Measurements from ENCODE around the gene POLD4. TPM values are rescaled to one million over a fixed set of nuclear protein-coding genes. Genes with fewer than 3 reads are reported as not detected.

The POLD4 gene
- total RNA-seq, 1 experiment from 2014 or later = 44.2 TPM

GRCh38 chr11:67313125-67313890 lies 40.0 kb downstream of the POLD4 start:
- peaks cover 10 to 30% of the 10 kb centered on the region in 2 experiments; a peak in 3 of 4 replicates for H3K4me1 ChIP-seq (ENCODE audit: control insufficient read depth in 1 of 2, insufficient read depth in 2 of 2, low read length in 2 of 2)
- H3K9ac ChIP-seq (ENCODE audit: low read length) = peak overlapping the region; percentile 13; the same call in 1 of the 2 replicates
- H3K4me3 ChIP-seq (replicated peaks in 1 of 2; ENCODE audit: low read depth in 1 of 2, low read length in 2 of 2) = no peak overlapping the region
- intact Hi-C loops (cut with micrococcal nuclease) = no loop called here
- ATAC-seq (no peak), DNase-seq (ENCODE audit: low read depth, low spot score) (no peak)
- H3K27me3 ChIP-seq (ENCODE audit: insufficient read depth, low read length) = no peaks in the 10 kb centered on the region
- CTCF ChIA-PET = no interaction called here
- H2AFZ ChIP-seq (ENCODE audit: low read depth, low read length, poor library complexity, severe bottlenecking) = no peak overlapping the region
- POLR2A ChIA-PET = no interaction called here
- RAD21 ChIA-PET (ENCODE audit: low non-redundant PET in 1 of 2, low total read pairs in 2 of 2, uncharacterized antibody in 2 of 2, unreplicated experiment in 2 of 2) = no interaction called here
- peaks cover 2% of the 10 kb centered on the region; the same call in 1 of the 2 replicates for H3K79me2 ChIP-seq (ENCODE audit: insufficient read depth, low read length)
- H4K20me1 ChIP-seq (ENCODE audit: insufficient read depth) = no peaks in the 10 kb centered on the region
- no peaks in the 10 kb centered on the region for H3K9me3 ChIP-seq (ENCODE audit: control insufficient read depth in 1 of 2, insufficient read depth in 1 of 2, low read depth in 1 of 2, low read length in 2 of 2)
- no peak for TF ChIP-seq TCF7L2 (IDR thresholded peaks at IDR 0.05; ENCODE audit: borderline replicate concordance, extremely low read depth, insufficient read depth, insufficient read length)
- TF ChIP-seq ELF1 (IDR thresholded peaks at IDR 0.05; ENCODE audit: borderline replicate concordance, low read depth) = no peak
- TF ChIP-seq POLR2AphosphoS5 (IDR thresholded peaks at IDR 0.05; ENCODE audit: low read depth, low read length) = 0 out of 2 replicates have a peak, but pooled peaks have one; percentile 2
- H3K36me3 ChIP-seq (ENCODE audit: control insufficient read depth in 1 of 2, insufficient read depth in 2 of 2, low read length in 2 of 2) = peaks cover 0 to 2% of the 10 kb centered on the region in 2 experiments; a peak in 2 of 4 replicates
- peak overlapping the region; percentile 16; the same call in 1 of the 2 replicates for H3K27ac ChIP-seq (ENCODE audit: low read depth, low read length)
- BruUV-seq (replicated peaks) = no TSS peak
- peak overlapping the region; percentile 51 for H3K4me2 ChIP-seq (ENCODE audit: low read length)
- H3K9me2 ChIP-seq (ENCODE audit: insufficient read depth) = no peaks in the 10 kb centered on the region

DNA sequence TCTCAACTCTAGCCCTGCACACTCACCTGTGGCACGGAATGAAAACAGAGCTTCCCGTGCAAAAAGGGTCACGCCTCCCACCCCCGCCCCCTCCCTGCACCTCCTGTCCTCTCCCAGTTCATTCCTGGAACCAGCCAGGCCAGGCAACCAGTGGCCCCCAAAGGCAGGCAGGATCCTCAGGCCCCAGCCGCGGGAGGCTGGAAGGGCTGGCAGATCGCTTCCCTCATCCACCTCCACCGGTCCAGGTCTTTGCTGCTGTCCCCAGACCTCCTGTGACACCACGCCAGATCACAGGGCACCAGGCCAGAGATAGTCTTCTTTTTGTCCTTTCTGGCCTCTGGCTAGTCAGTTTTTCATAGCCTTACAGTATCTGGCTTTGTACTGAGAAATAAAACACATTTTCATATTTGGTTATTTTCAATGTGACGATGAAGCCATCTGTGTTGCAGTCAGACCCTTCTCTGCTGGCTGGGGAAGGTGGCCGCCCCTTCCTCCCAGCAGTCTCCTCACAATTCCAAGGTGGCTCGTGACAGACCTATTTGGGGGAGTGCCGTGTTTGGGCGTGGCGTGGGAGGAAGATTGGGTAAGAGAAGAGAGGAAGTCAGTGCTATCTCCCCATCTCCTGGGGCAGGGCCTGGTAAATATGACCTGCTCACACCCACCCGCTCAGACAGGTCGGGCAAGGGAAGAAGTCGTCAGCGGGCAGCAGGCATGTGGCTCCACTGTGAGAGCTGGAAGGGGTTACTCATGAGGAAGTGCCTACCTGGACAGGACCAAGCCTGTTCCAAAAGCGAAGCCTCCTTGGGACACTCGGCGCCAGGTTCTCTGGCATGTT lies 40.9 kb downstream of the POLD4 start:
- Histone ChIP-seq H4K20me1 (ENCODE audit: insufficient read depth) (no peaks in the 10 kb centered on the region), H3K4me2 (ENCODE audit: low read length) (peak overlapping the region; percentile 51), H3K27ac (ENCODE audit: low read depth, low read length) (peak overlapping the region; percentile 16), H3K36me3 (ENCODE audit: control insufficient read depth in 1 of 2, insufficient read depth in 2 of 2, low read length in 2 of 2) (peaks cover 0 to 6% of the 10 kb centered on the region in 2 experiments; a peak in 3 of 4 replicates), H3K27me3 (ENCODE audit: insufficient read depth, low read length) (no peaks in the 10 kb centered on the region), H3K9ac (ENCODE audit: low read length) (peak overlapping the region; percentile 13; the same call in 1 of the 2 replicates), H3K9me2 (ENCODE audit: insufficient read depth) (no peaks in the 10 kb centered on the region), H3K79me2 (ENCODE audit: insufficient read depth, low read length) (no peaks in the 10 kb centered on the region), H3K4me3 (replicated peaks in 1 of 2; ENCODE audit: low read depth in 1 of 2, low read length in 2 of 2) (no peak overlapping the region), H3K9me3 (ENCODE audit: control insufficient read depth in 1 of 2, insufficient read depth in 1 of 2, low read depth in 1 of 2, low read length in 2 of 2) (no peaks in the 10 kb centered on the region), H3K4me1 (ENCODE audit: control insufficient read depth in 1 of 2, insufficient read depth in 2 of 2, low read length in 2 of 2) (peaks cover 10 to 29% of the 10 kb centered on the region in 2 experiments; a peak in 3 of 4 replicates), H2AFZ (ENCODE audit: low read depth, low read length, poor library complexity, severe bottlenecking) (no peak overlapping the region)
- ChIA-PET POLR2A (no interaction called here), RAD21 (ENCODE audit: low non-redundant PET in 1 of 2, low total read pairs in 2 of 2, uncharacterized antibody in 2 of 2, unreplicated experiment in 2 of 2) (no interaction called here), CTCF (no interaction called here)
- ATAC-seq (no peak), DNase-seq (ENCODE audit: low read depth, low spot score) (no peak)
- intact Hi-C loops (cut with micrococcal nuclease) = no loop called here
- BruUV-seq (replicated peaks) = no TSS peak
- TF ChIP-seq EGR1 (IDR thresholded peaks at IDR 0.05; ENCODE audit: low read depth) (peak; percentile 64), POLR2A (IDR thresholded peaks at IDR 0.05; ENCODE audit: borderline replicate concordance, extremely low read depth, insufficient read depth, insufficient read length) (no peak), SRF (IDR thresholded peaks at IDR 0.05; ENCODE audit: low read depth) (no peak), YY1 (IDR thresholded peaks at IDR 0.05; ENCODE audit: extremely low read depth, insufficient replicate concordance, low read depth, low read length) (no peak), SIN3A (IDR thresholded peaks at IDR 0.05; ENCODE audit: low read depth) (peak; percentile 47; the same call in 1 of the 2 replicates), ZFX (IDR thresholded peaks at IDR 0.05) (no peak), JUND (IDR thresholded peaks at IDR 0.05) (no peak), POLR2AphosphoS5 (IDR thresholded peaks at IDR 0.05; ENCODE audit: low read depth, low read length) (peak; percentile 27; the same call in 1 of the 2 replicates), FOSL1 (IDR thresholded peaks at IDR 0.05; ENCODE audit: low read depth) (no peak), CEBPB (IDR thresholded peaks at IDR 0.05; ENCODE audit: low read depth) (no peak)
- TF ChIP-seq, protein P1, sequence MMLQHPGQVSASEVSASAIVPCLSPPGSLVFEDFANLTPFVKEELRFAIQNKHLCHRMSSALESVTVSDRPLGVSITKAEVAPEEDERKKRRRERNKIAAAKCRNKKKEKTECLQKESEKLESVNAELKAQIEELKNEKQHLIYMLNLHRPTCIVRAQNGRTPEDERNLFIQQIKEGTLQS (IDR thresholded peaks at IDR 0.05) = no peak
- TF ChIP-seq, protein P2, sequence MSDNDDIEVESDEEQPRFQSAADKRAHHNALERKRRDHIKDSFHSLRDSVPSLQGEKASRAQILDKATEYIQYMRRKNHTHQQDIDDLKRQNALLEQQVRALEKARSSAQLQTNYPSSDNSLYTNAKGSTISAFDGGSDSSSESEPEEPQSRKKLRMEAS (IDR thresholded peaks at IDR 0.05) = peak; percentile 82
- TF ChIP-seq, protein P3, sequence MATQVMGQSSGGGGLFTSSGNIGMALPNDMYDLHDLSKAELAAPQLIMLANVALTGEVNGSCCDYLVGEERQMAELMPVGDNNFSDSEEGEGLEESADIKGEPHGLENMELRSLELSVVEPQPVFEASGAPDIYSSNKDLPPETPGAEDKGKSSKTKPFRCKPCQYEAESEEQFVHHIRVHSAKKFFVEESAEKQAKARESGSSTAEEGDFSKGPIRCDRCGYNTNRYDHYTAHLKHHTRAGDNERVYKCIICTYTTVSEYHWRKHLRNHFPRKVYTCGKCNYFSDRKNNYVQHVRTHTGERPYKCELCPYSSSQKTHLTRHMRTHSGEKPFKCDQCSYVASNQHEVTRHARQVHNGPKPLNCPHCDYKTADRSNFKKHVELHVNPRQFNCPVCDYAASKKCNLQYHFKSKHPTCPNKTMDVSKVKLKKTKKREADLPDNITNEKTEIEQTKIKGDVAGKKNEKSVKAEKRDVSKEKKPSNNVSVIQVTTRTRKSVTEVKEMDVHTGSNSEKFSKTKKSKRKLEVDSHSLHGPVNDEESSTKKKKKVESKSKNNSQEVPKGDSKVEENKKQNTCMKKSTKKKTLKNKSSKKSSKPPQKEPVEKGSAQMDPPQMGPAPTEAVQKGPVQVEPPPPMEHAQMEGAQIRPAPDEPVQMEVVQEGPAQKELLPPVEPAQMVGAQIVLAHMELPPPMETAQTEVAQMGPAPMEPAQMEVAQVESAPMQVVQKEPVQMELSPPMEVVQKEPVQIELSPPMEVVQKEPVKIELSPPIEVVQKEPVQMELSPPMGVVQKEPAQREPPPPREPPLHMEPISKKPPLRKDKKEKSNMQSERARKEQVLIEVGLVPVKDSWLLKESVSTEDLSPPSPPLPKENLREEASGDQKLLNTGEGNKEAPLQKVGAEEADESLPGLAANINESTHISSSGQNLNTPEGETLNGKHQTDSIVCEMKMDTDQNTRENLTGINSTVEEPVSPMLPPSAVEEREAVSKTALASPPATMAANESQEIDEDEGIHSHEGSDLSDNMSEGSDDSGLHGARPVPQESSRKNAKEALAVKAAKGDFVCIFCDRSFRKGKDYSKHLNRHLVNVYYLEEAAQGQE (IDR thresholded peaks at IDR 0.05; ENCODE audit: low read depth) = no peak
